NB4 (cell line): ENCODE measurements around the gene PRKCE.

Source experiments
- CTCF ChIP-seq: IDR thresholded peaks from one replicate; pipeline ENCODE4 v1.5.1; 2012; ENCODE audit warnings: low read depth, low read length
- MYC ChIP-seq: IDR thresholded peaks from 2 replicates; pipeline ENCODE4 v1.6.1; 2011; ENCODE audit warnings: low read depth, low read length
- POLR2A ChIP-seq: IDR thresholded peaks from 2 replicates; pipeline ENCODE4 v1.6.1; 2011; ENCODE audit warnings: mild to moderate bottlenecking; ENCODE audit not compliant: insufficient read length; ENCODE audit errors: extremely low read depth

- TF ChIP-seq CTCF: no peak
- no peak for TF ChIP-seq MYC
- no peak for TF ChIP-seq POLR2A
Observed at GRCh38 chr2:46094689-46095088, 443.2 kb downstream of the PRKCE start.
